MV-4-11 (cell line): ENCODE results near the gene OSBP2.

Experiments used
- DNase-seq: peaks from one replicate; lab custom pipeline; 2025; lab: John Stamatoyannopoulos, UW

The OSBP2 gene

GRCh38 chr22:30809086-30809485 lies 114.4 kb downstream of the OSBP2 start:
- DNase-seq: no peak

GRCh38 chr22:30810105-30810504 lies 115.4 kb downstream of the OSBP2 start:
- no peak for DNase-seq

GRCh38 chr22:30813936-30814335 lies 119.3 kb downstream of the OSBP2 start:
- DNase-seq: peak; percentile 3

GRCh38 chr22:30816413-30816812 lies 121.7 kb downstream of the OSBP2 start:
- DNase-seq: no peak

GRCh38 chr22:30821381-30821780 lies 126.7 kb downstream of the OSBP2 start:
- DNase-seq: no peak

- no peak for DNase-seq
Observed at GRCh38 chr22:30821863-30822215, 127.2 kb downstream of the OSBP2 start.

- no peak for DNase-seq
Observed at GRCh38 chr22:30822216-30823014, 127.7 kb downstream of the OSBP2 start.

- no peak for DNase-seq
Observed at GRCh38 chr22:30823015-30823370, 128.3 kb downstream of the OSBP2 start.

GRCh38 chr22:30824096-30824495 lies 129.4 kb downstream of the OSBP2 start:
- DNase-seq: no peak

GRCh38 chr22:30824711-30825110 lies 130.0 kb downstream of the OSBP2 start:
- no peak for DNase-seq

- no peak for DNase-seq
Observed at GRCh38 chr22:30825711-30826505, 131.2 kb downstream of the OSBP2 start.

- DNase-seq: no peak
Observed at GRCh38 chr22:30826670-30827355, 132.1 kb downstream of the OSBP2 start.

- DNase-seq: no peak
Observed at GRCh38 chr22:30827646-30828045, 133.0 kb downstream of the OSBP2 start.

GRCh38 chr22:30828187-30829155 lies 133.8 kb downstream of the OSBP2 start:
- DNase-seq: no peak

GRCh38 chr22:30829901-30830550 lies 135.4 kb downstream of the OSBP2 start:
- DNase-seq: no peak

GRCh38 chr22:30830907-30831306 lies 136.2 kb downstream of the OSBP2 start:
- no peak for DNase-seq

GRCh38 chr22:30832407-30832987 lies 137.8 kb downstream of the OSBP2 start:
- DNase-seq: no peak

GRCh38 chr22:30833322-30833721 lies 138.6 kb downstream of the OSBP2 start:
- DNase-seq: no peak

GRCh38 chr22:30837531-30837930 lies 142.9 kb downstream of the OSBP2 start:
- DNase-seq: no peak

GRCh38 chr22:30838111-30838510 lies 143.4 kb downstream of the OSBP2 start:
- DNase-seq: no peak

GRCh38 chr22:30841273-30841672 lies 146.6 kb downstream of the OSBP2 start:
- no peak for DNase-seq
